ENCODE data around the gene SOX14. TPM values are rescaled to one million over a fixed set of nuclear protein-coding genes. Genes with fewer than 3 reads are reported as not detected.

SOX14 gene
- total and polyA plus RNA-seq, 7 donors = not detected

DNA sequence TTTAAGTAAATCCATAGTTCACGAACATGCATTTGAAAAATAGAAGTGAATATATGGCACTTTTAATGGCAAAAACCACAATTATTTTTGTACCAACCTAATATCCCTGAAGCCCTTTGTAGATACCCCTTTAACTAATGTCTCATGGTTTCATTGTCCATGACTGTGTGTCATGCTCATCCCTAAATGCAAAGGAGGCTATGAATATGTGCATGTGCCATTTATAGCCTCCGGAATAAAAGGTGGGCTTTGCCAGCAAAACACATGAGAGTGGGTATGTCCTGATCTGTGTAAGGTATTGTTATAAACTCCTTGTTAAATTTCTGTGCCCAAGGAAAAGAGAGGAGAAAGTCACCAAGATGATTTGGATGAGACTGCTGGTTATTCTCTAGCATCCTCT is 20.5 kb upstream of the SOX14 start:
- no peak for ATAC-seq
- intact Hi-C loops (cut with DNase I) = no loop called here
- TF ChIP-seq, protein P1, sequence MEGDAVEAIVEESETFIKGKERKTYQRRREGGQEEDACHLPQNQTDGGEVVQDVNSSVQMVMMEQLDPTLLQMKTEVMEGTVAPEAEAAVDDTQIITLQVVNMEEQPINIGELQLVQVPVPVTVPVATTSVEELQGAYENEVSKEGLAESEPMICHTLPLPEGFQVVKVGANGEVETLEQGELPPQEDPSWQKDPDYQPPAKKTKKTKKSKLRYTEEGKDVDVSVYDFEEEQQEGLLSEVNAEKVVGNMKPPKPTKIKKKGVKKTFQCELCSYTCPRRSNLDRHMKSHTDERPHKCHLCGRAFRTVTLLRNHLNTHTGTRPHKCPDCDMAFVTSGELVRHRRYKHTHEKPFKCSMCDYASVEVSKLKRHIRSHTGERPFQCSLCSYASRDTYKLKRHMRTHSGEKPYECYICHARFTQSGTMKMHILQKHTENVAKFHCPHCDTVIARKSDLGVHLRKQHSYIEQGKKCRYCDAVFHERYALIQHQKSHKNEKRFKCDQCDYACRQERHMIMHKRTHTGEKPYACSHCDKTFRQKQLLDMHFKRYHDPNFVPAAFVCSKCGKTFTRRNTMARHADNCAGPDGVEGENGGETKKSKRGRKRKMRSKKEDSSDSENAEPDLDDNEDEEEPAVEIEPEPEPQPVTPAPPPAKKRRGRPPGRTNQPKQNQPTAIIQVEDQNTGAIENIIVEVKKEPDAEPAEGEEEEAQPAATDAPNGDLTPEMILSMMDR (IDR thresholded peaks at IDR 0.05) = no peak
- 81 to 87% (median 83%) methylated on average over 2 of the region's 2 CpGs for WGBS, 3 donors
- Histone ChIP-seq H3K9me3 (no peaks in the 10 kb centered on the region), H3K27ac (no peak overlapping the region), H3K36me3 (ENCODE audit: insufficient read depth in 1 of 2, low read depth in 1 of 2) (no peaks in the 10 kb centered on the region), H3K4me3 (no peak overlapping the region), H3K4me1 (no peaks in the 10 kb centered on the region), H3K27me3 (ENCODE audit: insufficient read depth in 3 of 3, low read length in 2 of 3) (peaks cover 2 to 10% (median 3%) of the 10 kb centered on the region in 3 donors)
- no peak for DNase-seq

DNA sequence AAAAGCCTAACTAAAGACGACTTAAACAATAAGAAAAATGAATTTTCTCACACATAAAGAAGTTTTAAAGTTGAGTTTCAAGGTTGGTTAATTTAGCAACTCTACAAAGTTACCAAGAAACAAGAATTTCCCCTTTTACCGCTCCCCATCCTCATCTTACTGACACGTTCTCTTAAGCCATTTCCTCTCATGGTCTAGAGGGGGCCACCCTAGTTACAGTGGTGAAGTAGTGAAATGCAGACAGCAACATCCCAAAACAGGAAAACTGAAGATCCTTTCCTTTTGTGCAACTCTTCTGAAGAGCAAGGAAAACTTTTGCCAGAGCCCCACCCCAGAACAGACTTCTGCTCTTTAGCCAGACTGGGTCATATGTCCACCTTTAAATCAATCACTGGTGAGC is 17.3 kb upstream of the SOX14 start:
- no peak overlapping the region for H3K27ac ChIP-seq
- no peak for DNase-seq
- no peak overlapping the region for H3K4me3 ChIP-seq
- 36 to 39% (median 39%) methylated on average over 3 of the region's 3 CpGs for WGBS, 3 donors
- no peaks in the 10 kb centered on the region for H3K36me3 ChIP-seq (ENCODE audit: insufficient read depth in 1 of 2, low read depth in 1 of 2)
- intact Hi-C loops (cut with DNase I) = no loop called here
- no peaks in the 10 kb centered on the region for H3K9me3 ChIP-seq
- H3K4me1 ChIP-seq = no peaks in the 10 kb centered on the region
- no peak for ATAC-seq
- peaks cover 2 to 7% (median 3%) of the 10 kb centered on the region in 3 donors for H3K27me3 ChIP-seq (ENCODE audit: insufficient read depth in 3 of 3, low read length in 2 of 3)
- TF ChIP-seq, protein P1 (IDR thresholded peaks at IDR 0.05) = no peak

DNA sequence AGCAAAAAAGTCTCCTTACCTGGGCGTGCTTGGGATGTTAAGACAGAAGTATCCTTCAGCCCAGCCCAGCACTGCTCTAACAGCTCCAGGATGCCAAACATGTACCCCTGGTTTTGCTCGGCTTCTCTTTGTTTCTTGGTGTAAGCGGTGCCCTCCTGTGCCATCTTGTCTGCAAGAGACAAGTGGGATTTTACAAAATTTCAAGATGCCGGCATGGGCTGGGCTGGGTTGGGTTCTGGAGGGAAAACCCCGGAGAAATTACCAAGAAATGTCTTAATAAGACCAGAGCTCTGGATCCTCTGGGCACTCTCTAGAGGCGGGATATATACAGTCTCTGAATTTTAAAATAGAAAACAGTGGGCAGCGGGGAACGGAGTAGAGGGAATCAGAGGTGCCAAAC is 4.6 kb upstream of the SOX14 start:
- H3K27ac ChIP-seq = no peak overlapping the region
- WGBS, 3 donors = 21 to 28% (median 22%) methylated on average over 8 of the region's 8 CpGs
- intact Hi-C loops (cut with DNase I) = no loop called here
- H3K4me1 ChIP-seq = peaks cover 3% of the 10 kb centered on the region
- DNase-seq (no peak), ATAC-seq (no peak)
- H3K4me3 ChIP-seq = no peak overlapping the region
- no peaks in the 10 kb centered on the region for H3K9me3 ChIP-seq
- no peaks in the 10 kb centered on the region for H3K36me3 ChIP-seq (ENCODE audit: insufficient read depth in 1 of 2, low read depth in 1 of 2)
- TF ChIP-seq, protein P1 (IDR thresholded peaks at IDR 0.05) = no peak
- peaks cover 0 to 59% (median 39%) of the 10 kb centered on the region in 3 donors for H3K27me3 ChIP-seq (ENCODE audit: insufficient read depth in 3 of 3, low read length in 2 of 3)

DNA sequence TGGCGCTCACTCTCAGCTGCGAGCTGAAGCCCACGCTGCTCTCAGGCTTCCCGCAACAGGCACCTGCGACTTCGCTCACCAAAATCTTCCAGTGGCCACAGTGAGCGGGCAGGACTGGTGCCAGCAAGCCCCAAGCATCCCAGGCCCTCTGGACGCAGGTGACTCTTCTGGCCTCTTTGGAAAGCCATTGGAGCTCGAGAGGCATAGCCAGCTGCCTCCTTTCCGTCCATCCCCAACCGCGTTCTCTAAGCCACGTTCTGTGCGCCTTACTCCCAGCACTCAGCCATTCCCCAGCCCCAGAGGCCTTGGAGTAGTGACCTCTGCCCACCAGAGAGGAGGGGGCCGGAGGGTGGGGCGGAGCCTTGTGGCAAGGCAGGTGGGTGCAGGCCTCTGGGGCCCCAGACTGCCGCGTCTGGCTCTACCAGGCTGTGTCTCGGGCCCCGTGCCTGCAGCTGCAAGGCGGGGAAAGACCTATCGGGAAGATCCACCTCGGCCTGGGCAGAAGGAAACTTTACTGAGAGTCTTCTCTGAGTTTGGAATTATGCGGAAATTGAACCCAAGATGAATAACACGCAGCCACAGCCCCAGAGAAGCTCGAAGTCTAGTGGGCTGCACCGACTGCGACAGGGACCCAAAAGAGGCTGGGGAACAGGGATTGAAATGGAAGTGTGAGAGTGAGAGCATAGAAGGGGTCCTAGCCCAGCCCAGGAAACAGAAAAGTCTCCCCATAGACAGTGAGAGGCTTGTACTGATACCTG is 3.6 kb upstream of the SOX14 start:
- intact Hi-C loops (cut with DNase I) = no loop called here
- DNase-seq = no peak
- peaks cover 3% of the 10 kb centered on the region for H3K4me1 ChIP-seq
- WGBS, 3 donors = 2 to 4% (median 3%) methylated on average over 27 to 28 of the region's 28 CpGs
- no peaks in the 10 kb centered on the region for H3K9me3 ChIP-seq
- no peaks in the 10 kb centered on the region for H3K36me3 ChIP-seq (ENCODE audit: insufficient read depth in 1 of 2, low read depth in 1 of 2)
- H3K27me3 ChIP-seq (ENCODE audit: insufficient read depth in 3 of 3, low read length in 2 of 3) = peaks cover 0 to 69% (median 42%) of the 10 kb centered on the region in 3 donors
- ATAC-seq = no peak
- no peak overlapping the region for H3K27ac ChIP-seq
- TF ChIP-seq, protein P1 (IDR thresholded peaks at IDR 0.05) = no peak
- H3K4me3 ChIP-seq = no peak overlapping the region

All from psoas muscle (tissue), 8 donors.